Measurements from ENCODE around the gene NFATC2. TPM values are rescaled to one million over a fixed set of nuclear protein-coding genes. Genes with fewer than 3 reads are reported as not detected.

Gene NFATC2
- polyA plus RNA-seq, 1 donor from 2014 or later, result not detected

DNA sequence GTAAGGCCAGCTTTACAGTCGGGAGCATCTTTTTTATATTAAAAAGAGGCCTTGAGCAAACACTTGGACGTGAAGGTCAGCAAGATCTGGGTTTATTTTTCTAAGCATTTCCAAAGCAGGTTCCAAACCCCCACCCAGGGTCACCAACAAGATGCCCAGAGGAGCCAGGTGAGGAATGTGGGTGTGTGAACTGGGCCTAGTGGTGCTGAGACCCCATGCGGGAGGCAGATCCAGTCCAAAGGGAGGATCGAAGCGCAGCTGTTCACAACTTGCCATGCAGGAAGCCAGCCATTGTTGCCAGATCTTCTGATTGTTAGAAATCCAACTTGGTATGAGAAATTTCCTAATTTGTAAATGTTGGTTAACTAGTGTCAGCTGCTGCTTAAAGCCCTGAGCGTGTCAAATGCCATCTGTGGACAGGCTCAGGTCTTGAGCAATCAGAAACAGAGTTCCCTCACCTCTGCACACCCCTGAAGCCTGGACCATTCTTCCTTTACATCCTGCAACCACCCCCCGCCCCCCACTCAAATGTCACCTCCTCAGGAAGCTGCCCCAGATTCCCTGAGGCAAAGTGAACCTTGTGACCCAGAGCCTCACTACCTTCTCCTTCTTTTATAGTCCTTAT lies 46.5 kb downstream of the NFATC2 start:
- H3K4me2 ChIP-seq (ENCODE audit: low read length), result no peak overlapping the region
- no peaks in the 10 kb centered on the region for H3F3A ChIP-seq (ENCODE audit: insufficient read depth, low read length, poor library complexity, severe bottlenecking)
- TF ChIP-seq SMC3 (conservative IDR thresholded peaks at IDR 0.05; ENCODE audit: poor library complexity) (no peak), RAD21 (conservative IDR thresholded peaks at IDR 0.05) (no peak), EP300 (conservative IDR thresholded peaks at IDR 0.05; ENCODE audit: poor library complexity, severe bottlenecking) (no peak), POLR2AphosphoS5 (IDR thresholded peaks at IDR 0.05) (no peak), MXI1 (conservative IDR thresholded peaks at IDR 0.05; ENCODE audit: poor library complexity, severe bottlenecking) (no peak), EZH2 (IDR thresholded peaks at IDR 0.05; ENCODE audit: borderline replicate concordance, insufficient read depth, low read length, poor library complexity, severe bottlenecking) (no peak), TAF1 (IDR thresholded peaks at IDR 0.05; ENCODE audit: low read depth) (no peak)
- TF ChIP-seq, protein P1, sequence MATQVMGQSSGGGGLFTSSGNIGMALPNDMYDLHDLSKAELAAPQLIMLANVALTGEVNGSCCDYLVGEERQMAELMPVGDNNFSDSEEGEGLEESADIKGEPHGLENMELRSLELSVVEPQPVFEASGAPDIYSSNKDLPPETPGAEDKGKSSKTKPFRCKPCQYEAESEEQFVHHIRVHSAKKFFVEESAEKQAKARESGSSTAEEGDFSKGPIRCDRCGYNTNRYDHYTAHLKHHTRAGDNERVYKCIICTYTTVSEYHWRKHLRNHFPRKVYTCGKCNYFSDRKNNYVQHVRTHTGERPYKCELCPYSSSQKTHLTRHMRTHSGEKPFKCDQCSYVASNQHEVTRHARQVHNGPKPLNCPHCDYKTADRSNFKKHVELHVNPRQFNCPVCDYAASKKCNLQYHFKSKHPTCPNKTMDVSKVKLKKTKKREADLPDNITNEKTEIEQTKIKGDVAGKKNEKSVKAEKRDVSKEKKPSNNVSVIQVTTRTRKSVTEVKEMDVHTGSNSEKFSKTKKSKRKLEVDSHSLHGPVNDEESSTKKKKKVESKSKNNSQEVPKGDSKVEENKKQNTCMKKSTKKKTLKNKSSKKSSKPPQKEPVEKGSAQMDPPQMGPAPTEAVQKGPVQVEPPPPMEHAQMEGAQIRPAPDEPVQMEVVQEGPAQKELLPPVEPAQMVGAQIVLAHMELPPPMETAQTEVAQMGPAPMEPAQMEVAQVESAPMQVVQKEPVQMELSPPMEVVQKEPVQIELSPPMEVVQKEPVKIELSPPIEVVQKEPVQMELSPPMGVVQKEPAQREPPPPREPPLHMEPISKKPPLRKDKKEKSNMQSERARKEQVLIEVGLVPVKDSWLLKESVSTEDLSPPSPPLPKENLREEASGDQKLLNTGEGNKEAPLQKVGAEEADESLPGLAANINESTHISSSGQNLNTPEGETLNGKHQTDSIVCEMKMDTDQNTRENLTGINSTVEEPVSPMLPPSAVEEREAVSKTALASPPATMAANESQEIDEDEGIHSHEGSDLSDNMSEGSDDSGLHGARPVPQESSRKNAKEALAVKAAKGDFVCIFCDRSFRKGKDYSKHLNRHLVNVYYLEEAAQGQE (IDR thresholded peaks at IDR 0.05; ENCODE audit: borderline replicate concordance), result no peak
- TF ChIP-seq, protein P2, sequence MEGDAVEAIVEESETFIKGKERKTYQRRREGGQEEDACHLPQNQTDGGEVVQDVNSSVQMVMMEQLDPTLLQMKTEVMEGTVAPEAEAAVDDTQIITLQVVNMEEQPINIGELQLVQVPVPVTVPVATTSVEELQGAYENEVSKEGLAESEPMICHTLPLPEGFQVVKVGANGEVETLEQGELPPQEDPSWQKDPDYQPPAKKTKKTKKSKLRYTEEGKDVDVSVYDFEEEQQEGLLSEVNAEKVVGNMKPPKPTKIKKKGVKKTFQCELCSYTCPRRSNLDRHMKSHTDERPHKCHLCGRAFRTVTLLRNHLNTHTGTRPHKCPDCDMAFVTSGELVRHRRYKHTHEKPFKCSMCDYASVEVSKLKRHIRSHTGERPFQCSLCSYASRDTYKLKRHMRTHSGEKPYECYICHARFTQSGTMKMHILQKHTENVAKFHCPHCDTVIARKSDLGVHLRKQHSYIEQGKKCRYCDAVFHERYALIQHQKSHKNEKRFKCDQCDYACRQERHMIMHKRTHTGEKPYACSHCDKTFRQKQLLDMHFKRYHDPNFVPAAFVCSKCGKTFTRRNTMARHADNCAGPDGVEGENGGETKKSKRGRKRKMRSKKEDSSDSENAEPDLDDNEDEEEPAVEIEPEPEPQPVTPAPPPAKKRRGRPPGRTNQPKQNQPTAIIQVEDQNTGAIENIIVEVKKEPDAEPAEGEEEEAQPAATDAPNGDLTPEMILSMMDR (IDR thresholded peaks at IDR 0.05; ENCODE audit: poor library complexity, severe bottlenecking), result no peak

DNA sequence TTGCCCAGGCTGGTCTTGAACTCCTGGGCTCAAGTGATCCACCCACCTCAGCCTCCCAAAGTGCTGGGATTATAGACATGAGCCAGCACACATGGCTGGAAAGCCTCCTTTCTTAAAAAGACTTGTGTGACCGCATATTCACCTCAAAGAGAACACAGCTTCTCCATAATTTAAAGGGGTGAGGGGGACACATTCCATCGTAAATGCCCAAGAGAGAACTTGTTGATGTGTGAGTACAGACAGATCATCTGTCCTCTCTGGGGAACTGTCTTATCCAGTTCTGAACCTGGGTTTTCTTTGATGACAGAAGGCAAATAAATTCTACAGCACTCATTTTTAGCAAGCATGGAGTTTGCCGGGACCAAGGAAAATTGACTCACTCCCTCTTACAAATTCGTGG lies 47.2 kb downstream of the NFATC2 start:
- Histone ChIP-seq H3K4me2 (ENCODE audit: low read length) (no peak overlapping the region), H3K27ac (ENCODE audit: low read length) (no peak overlapping the region), H2AFZ (ENCODE audit: low read depth, low read length) (no peak overlapping the region), H4K20me1 (ENCODE audit: insufficient read depth) (no peaks in the 10 kb centered on the region), H3K9me3 (ENCODE audit: low read length) (no peaks in the 10 kb centered on the region), H3K9me2 (ENCODE audit: insufficient read depth, low read length) (no peaks in the 10 kb centered on the region), H3K4me3 (ENCODE audit: low read length) (no peak overlapping the region), H3K9ac (ENCODE audit: low read length) (no peak overlapping the region), H3K36me3 (ENCODE audit: insufficient read depth, low read length) (no peaks in the 10 kb centered on the region), H3K79me2 (replicated peaks; ENCODE audit: insufficient read depth, low read length) (no peaks in the 10 kb centered on the region), H3K27me3 (ENCODE audit: insufficient read depth, low read depth, low read length) (no peaks in the 10 kb centered on the region), H3F3A (ENCODE audit: insufficient read depth, low read length, poor library complexity, severe bottlenecking) (no peaks in the 10 kb centered on the region)
- TF ChIP-seq RAD21 (conservative IDR thresholded peaks at IDR 0.05), result no peak
- TF ChIP-seq MXI1 (conservative IDR thresholded peaks at IDR 0.05; ENCODE audit: poor library complexity, severe bottlenecking), result no peak
- no peak for TF ChIP-seq TAF1 (IDR thresholded peaks at IDR 0.05; ENCODE audit: low read depth)
- TF ChIP-seq POLR2AphosphoS5 (IDR thresholded peaks at IDR 0.05), result no peak
- TF ChIP-seq, protein P2 (IDR thresholded peaks at IDR 0.05; ENCODE audit: poor library complexity, severe bottlenecking), result no peak

More for the DNA sequence above, 46.5 kb downstream of the NFATC2 start:
- no peaks in the 10 kb centered on the region for H3K36me3 ChIP-seq (ENCODE audit: insufficient read depth, low read length)
- no peak overlapping the region for H3K27ac ChIP-seq (ENCODE audit: low read length)
- H3K4me3 ChIP-seq (ENCODE audit: low read length), result no peak overlapping the region
- H3K9me2 ChIP-seq (ENCODE audit: insufficient read depth, low read length), result no peaks in the 10 kb centered on the region
- H4K20me1 ChIP-seq (ENCODE audit: insufficient read depth), result no peaks in the 10 kb centered on the region
- H3K27me3 ChIP-seq (ENCODE audit: insufficient read depth, low read depth, low read length), result no peaks in the 10 kb centered on the region
- no peaks in the 10 kb centered on the region for H3K79me2 ChIP-seq (replicated peaks; ENCODE audit: insufficient read depth, low read length)
- no peaks in the 10 kb centered on the region for H3K9me3 ChIP-seq (ENCODE audit: low read length)
- no peak overlapping the region for H3K9ac ChIP-seq (ENCODE audit: low read length)
- no peak overlapping the region for H2AFZ ChIP-seq (ENCODE audit: low read depth, low read length)
